ENCODE data around the gene POLR1A.

POLR1A gene

GRCh38 chr2:86056590-86057331, 48.9 kb downstream of the POLR1A start:
- no peak for DNase-seq

- no peak for DNase-seq
Observed at GRCh38 chr2:86055314-86055713, 50.4 kb downstream of the POLR1A start.

GRCh38 chr2:86054535-86055082, 51.1 kb downstream of the POLR1A start:
- DNase-seq, result no peak

- DNase-seq, result no peak
Observed at GRCh38 chr2:86053166-86053565, 52.5 kb downstream of the POLR1A start.

- no peak for DNase-seq
Observed at GRCh38 chr2:86052676-86053075, 53.0 kb downstream of the POLR1A start.

- no peak for DNase-seq
Observed at GRCh38 chr2:86052265-86052664, 53.4 kb downstream of the POLR1A start.

GRCh38 chr2:86050301-86050700, 55.4 kb downstream of the POLR1A start:
- no peak for DNase-seq

GRCh38 chr2:86049529-86049928, 56.2 kb downstream of the POLR1A start:
- no peak for DNase-seq

- DNase-seq, result no peak
Observed at GRCh38 chr2:86048888-86049287, 56.8 kb downstream of the POLR1A start.

GRCh38 chr2:86048383-86048701, 57.3 kb downstream of the POLR1A start:
- no peak for DNase-seq

- DNase-seq, result no peak
Observed at GRCh38 chr2:86047575-86048382, 57.9 kb downstream of the POLR1A start.

GRCh38 chr2:86045541-86045940, 60.1 kb downstream of the POLR1A start:
- no peak for DNase-seq

GRCh38 chr2:86044614-86045013, 61.1 kb downstream of the POLR1A start:
- no peak for DNase-seq

- no peak for DNase-seq
Observed at GRCh38 chr2:86044045-86044444, 61.6 kb downstream of the POLR1A start.

GRCh38 chr2:86042256-86043168, 63.2 kb downstream of the POLR1A start:
- DNase-seq, result no peak

- no peak for DNase-seq
Observed at GRCh38 chr2:86039963-86040655, 65.6 kb downstream of the POLR1A start.

- no peak for DNase-seq
Observed at GRCh38 chr2:86039178-86039962, 66.3 kb downstream of the POLR1A start.

GRCh38 chr2:86038291-86039081, 67.2 kb downstream of the POLR1A start:
- DNase-seq, result peak; percentile 5

GRCh38 chr2:86037795-86038192, 67.9 kb downstream of the POLR1A start:
- no peak for DNase-seq

GRCh38 chr2:86037141-86037794, 68.4 kb downstream of the POLR1A start:
- peak; percentile 31 for DNase-seq
